Memory B cell (primary cell): ENCODE measurements around the gene BOC.

Experiments
- ATAC-seq: fragments of 150-1000 bp; cut with Tn5 transposase; 2 replicates; pipeline ENCODE4 v1.10.0; 2021; ENCODE audit warnings: low read depth, mild to moderate bottlenecking, moderate library complexity
- DNase-seq, 2 donors: peaks; one replicate each; pipeline ENCODE4 v3.0.0; 2022; ENCODE audit warnings: low spot score in 2 of 2
- H3K27ac Mint-ChIP-seq: one replicate; pipeline ENCODE4 v1.8.0; 2022; ENCODE audit warnings: mild to moderate bottlenecking, moderate library complexity, mixed read lengths
- H3K27me3 Mint-ChIP-seq: one replicate; pipeline ENCODE4 v1.8.0; 2022; ENCODE audit warnings: mixed read lengths
- H3K36me3 Mint-ChIP-seq: one replicate; pipeline ENCODE4 v1.8.0; 2022; ENCODE audit warnings: mild to moderate bottlenecking, mixed read lengths
- H3K4me1 Mint-ChIP-seq: one replicate; pipeline ENCODE4 v1.8.0; 2022; ENCODE audit warnings: mixed read lengths
- H3K4me3 Mint-ChIP-seq: one replicate; pipeline ENCODE4 v1.8.0; 2022; ENCODE audit warnings: mild to moderate bottlenecking, moderate library complexity, mixed read lengths
- H3K9me3 Mint-ChIP-seq: one replicate; pipeline ENCODE4 v1.8.0; 2022; ENCODE audit warnings: mixed read lengths

The BOC gene

DNA sequence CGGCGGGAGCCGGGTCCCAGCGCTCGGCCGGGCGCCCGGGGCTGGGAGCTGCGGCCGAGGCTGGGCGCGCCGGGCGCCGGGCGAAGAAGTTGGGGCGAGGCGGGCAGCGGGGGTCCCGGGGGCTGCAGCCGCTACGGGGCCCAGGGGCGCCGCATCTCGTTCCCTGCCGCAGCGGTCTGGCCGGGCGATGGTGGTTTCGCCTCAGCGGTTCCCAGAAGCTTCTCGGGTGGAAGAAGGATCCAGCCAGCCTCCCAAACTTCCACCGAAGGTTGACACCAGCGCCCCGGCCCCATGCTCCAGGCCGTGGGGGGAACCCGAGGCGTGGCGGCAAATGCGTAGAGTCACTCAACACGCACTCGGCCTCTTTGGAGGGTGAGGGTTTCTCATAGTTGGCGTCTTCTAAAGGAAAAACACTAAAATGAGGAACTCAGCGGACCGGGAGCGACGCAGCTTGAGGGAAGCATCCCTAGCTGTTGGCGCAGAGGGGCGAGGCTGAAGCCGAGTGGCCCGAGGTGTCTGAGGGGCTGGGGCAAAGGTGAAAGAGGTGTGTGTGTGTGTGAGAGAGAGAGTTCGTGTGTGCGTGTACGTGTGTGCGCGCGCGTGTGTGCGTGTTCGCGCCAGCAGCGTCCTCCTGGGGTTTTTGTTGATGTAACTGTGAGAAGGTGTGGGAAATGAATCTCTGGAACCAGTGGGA is 940 bp downstream of the BOC start:
- peak; percentile 52 for ATAC-seq
- H3K4me3 Mint-ChIP-seq, result peak overlapping the region; percentile 73
- H3K27ac Mint-ChIP-seq, result no peak overlapping the region
- no peaks in the 10 kb centered on the region for H3K36me3 Mint-ChIP-seq
- peak in 1 of 2 donors; percentile 32 for DNase-seq
- peaks cover 8% of the 10 kb centered on the region for H3K4me1 Mint-ChIP-seq
- H3K9me3 Mint-ChIP-seq, result no peaks in the 10 kb centered on the region
- peaks cover 22% of the 10 kb centered on the region for H3K27me3 Mint-ChIP-seq

DNA sequence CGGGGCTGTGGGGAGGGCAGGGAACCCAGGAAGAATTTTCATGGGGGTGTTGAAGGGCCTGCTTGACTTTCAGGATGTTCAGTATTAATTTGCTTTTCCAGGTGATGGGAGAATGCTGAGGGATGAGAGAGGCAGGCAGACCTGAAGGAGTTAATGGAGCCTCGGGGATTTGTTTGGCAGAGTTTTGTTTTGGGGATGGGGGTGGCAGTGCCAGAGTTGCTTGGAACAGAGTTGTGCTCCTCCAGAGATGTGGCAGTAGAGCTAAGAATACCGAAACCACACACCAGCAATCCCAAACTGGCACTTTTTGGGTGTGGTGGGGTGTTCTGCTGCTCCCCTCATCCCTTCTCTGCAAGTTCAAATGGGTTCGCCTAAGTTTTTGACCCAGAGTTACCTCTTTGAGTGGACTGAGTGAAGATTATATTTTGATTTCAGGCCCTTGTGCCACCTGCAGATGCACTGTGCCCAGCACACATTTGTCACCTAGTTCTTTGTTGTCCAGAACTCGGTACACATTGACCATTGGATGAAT is 1.6 kb downstream of the BOC start:
- no peaks in the 10 kb centered on the region for H3K36me3 Mint-ChIP-seq
- peak overlapping the region; percentile 73 for H3K4me3 Mint-ChIP-seq

DNA sequence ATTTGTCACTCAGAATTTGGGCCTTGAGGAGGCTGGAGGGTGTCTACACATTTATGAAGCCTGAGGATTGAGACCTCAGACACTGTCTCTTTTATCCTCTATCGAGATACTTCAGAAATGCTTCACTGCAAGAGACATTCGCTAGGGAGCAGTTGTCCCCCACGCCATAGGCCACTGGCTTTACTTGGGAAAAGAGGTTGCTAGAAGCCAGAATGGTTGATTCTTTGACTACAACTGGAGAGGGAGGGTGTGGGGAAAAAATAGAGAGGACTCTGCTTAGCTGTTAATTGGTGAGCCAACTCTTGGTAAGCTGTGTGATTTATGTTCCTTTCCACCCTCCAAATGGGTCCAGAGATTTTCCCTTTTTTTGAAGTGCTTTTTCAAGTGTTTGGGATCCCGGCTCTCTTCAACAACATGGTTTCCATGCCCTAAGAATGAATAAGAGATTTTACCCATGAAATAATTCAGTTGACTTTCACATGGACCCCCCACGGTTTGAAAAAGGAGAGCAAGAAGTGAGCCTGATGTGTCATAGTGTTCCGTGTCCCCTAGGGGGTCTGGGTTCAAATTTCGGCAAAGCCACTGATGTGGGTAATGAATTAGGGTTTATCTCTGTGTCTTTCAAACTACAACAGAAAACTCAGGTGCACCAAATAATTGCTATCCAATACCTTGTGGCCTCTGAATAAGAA is 2.7 kb downstream of the BOC start:
- Mint-ChIP-seq H3K27ac (no peak overlapping the region), H3K36me3 (no peaks in the 10 kb centered on the region), H3K27me3 (peaks cover 21% of the 10 kb centered on the region), H3K9me3 (no peaks in the 10 kb centered on the region), H3K4me1 (peaks cover 8% of the 10 kb centered on the region), H3K4me3 (no peak overlapping the region)
- no peak for ATAC-seq
- no peak for DNase-seq

More for the DNA sequence above, 1.6 kb downstream of the BOC start:
- ATAC-seq (no peak), DNase-seq (no peak)
- Mint-ChIP-seq H3K9me3 (no peaks in the 10 kb centered on the region), H3K27ac (no peak overlapping the region), H3K4me1 (peaks cover 8% of the 10 kb centered on the region), H3K27me3 (peaks cover 21% of the 10 kb centered on the region)

DNA sequence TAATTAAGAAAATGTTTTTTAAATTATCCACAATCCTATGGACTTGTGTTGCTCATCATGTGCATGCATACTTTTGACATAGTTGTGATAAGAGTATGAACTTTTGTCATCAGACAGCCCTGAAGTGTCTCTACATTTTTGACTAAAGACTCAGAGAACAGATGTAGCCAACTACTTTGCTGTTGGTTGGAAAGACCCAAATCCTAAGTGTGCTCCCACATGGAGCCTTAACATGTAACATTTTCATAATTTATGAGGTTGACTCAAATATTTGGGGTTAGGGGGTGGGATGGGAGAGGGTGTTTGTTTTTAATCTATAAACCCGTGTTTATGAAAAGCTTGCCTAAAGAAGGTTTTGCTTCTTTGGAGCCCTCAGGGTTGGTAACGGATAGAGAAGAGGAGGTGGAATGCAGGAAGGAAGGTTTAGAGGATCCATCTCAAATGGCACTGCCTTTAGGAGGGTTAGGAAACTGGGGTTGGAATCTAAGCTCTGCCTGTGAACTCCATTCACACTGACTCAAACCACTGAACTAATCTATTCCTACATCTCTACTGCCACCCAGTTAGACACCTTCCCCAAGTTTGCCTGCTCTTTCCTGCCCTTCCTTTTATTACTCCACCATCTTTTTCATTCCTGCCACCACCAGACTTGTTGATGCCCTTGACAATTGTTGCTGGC is 3.7 kb downstream of the BOC start:
- ATAC-seq, result no peak
- no peak for DNase-seq
- H3K4me3 Mint-ChIP-seq, result no peak overlapping the region
- peaks cover 17% of the 10 kb centered on the region for H3K27me3 Mint-ChIP-seq
- peaks cover 8% of the 10 kb centered on the region for H3K4me1 Mint-ChIP-seq
- no peaks in the 10 kb centered on the region for H3K36me3 Mint-ChIP-seq
- H3K9me3 Mint-ChIP-seq, result no peaks in the 10 kb centered on the region
- H3K27ac Mint-ChIP-seq, result no peak overlapping the region

DNA sequence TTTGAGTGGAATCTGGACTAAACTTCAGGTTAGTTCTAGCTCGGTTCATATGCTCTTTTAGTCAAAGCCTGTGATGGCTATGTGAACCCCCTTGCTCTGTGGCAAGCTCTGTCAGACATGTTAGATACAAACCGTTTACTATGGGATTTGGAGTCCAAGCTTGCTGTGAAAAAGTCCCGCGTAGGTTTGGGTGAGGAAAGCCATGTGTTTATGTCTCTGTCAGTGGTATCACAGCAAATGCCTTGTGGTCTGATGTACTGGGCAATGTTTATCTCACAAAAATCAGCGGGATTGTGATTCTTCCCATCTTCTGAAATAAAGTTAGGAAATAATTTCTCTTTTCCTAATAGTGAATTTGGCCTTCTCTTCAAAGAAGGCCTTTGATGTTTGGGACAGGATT is 5.0 kb downstream of the BOC start:
- Mint-ChIP-seq H3K27me3 (peaks cover 14% of the 10 kb centered on the region), H3K4me1 (peaks cover 4% of the 10 kb centered on the region), H3K27ac (no peak overlapping the region), H3K4me3 (no peak overlapping the region), H3K9me3 (no peaks in the 10 kb centered on the region), H3K36me3 (no peaks in the 10 kb centered on the region)
- no peak for ATAC-seq
- no peak for DNase-seq

DNA sequence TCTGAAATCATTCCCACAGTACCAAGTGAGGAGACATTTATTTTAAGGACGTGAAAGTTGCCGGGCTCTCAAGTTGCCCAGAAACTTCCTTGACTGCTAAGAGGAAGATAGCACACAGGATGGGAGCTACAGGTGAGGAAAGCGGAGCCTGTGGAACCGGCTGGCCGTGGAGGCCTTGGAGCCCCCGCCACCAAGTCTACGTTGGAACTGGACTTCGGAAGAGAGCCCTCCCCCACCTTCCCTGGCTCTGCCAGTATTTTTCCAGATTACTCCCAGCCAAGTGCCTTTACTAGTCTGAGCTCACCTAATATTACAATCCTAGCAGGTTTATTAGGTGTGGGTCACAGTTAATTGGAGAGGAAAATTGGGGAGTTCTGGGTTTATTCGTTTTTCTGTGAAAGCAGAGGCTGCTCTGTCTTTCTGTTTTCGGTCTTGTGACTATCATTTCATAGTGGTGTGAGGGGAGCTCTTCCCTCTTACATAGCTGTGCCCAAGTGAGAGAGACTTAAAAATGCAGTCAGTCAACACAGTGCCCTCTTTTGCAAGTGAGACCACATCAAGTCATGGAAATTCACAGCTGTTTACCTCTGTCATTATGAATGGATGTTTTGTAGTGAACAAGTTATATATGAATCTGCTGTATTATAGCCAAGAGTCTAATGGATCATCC is 6.8 kb downstream of the BOC start:
- Mint-ChIP-seq H3K27me3 (peaks cover 11% of the 10 kb centered on the region), H3K9me3 (no peaks in the 10 kb centered on the region), H3K4me3 (no peak overlapping the region), H3K4me1 (no peaks in the 10 kb centered on the region), H3K36me3 (no peaks in the 10 kb centered on the region), H3K27ac (no peak overlapping the region)
- DNase-seq (no peak), ATAC-seq (no peak)

DNA sequence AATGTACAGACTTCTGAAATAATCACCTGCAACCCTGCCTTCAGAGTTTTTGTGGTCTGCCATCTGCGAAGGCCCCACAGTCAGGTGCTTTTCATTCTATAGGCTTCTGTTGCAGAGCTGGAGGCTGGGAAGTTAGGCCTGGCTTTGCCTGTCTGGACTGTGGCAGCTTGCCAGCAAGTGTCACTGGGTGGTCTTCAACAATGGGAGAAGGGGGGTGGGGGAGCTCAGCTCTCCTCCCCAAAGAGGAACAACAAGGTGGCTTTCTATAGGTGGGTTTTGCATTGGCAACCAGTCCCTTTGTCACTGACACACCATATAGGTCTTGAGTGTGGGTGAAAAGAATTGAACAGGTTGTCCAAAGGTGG is 7.3 kb downstream of the BOC start:
- peaks cover 11% of the 10 kb centered on the region for H3K27me3 Mint-ChIP-seq
- H3K9me3 Mint-ChIP-seq, result no peaks in the 10 kb centered on the region
- no peaks in the 10 kb centered on the region for H3K36me3 Mint-ChIP-seq
- no peak overlapping the region for H3K27ac Mint-ChIP-seq
- H3K4me1 Mint-ChIP-seq, result peaks cover 1% of the 10 kb centered on the region
- DNase-seq, result no peak
- no peak for ATAC-seq
- H3K4me3 Mint-ChIP-seq, result no peak overlapping the region

DNA sequence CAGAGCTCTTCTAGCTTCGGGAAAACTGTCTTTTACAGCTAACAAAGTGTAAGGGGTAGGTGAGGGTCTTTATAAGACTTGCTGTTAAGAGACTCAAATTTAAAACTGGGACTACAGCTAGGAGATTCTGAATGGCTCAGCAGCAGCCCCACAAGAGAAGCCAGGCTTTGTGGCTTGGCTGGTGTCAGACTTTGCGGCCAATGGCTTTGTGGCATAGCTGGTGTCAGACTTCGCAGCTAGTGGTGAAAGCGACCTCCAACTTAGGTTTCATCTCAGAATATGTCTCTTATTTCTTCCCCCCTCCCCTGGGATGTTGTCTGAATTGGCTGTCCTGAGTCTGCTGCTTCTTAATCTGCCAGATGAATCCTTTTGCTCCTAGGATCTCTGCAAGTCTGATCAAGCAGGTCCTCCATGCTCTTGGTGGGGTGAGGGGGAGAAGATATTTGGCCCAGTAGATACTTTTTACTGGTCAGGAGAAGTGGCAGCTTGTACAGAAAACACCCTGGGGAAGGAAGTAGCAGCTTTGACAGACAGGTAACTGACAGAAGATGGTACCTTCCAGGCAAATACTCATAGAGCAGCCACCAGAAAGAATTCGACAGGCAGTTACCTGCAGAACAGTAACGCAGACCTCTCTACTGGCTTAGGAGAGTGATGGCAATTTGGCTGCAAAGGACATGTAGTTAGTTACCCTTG is 8.4 kb downstream of the BOC start:
- peaks cover 9% of the 10 kb centered on the region for H3K27me3 Mint-ChIP-seq
- H3K27ac Mint-ChIP-seq, result no peak overlapping the region
- no peak for ATAC-seq

DNA sequence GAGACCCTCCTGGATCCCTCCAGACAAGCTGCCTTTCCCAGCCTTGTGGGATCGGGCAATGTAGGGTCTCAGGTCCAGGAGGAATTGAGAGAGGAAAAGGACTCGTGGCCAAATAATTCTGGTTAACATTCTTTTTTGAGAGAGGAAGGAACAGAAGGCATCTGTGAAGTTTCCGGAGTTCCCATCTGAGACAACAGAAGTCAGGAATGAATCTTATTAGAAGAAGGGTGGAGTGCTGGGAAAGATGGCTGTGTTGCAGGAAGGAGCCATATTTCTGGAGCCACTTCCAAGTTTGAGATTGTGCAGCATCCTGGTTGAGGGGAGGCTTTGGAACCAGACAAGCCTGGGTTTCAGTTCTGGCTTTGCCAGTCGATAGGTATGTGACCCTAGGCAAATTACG is 9.4 kb downstream of the BOC start:
- no peaks in the 10 kb centered on the region for H3K9me3 Mint-ChIP-seq
- peaks cover 8% of the 10 kb centered on the region for H3K4me1 Mint-ChIP-seq
- no peak for ATAC-seq
- no peak overlapping the region for H3K4me3 Mint-ChIP-seq
- H3K27me3 Mint-ChIP-seq, result peaks cover 6% of the 10 kb centered on the region
- no peaks in the 10 kb centered on the region for H3K36me3 Mint-ChIP-seq
- H3K27ac Mint-ChIP-seq, result no peak overlapping the region
- DNase-seq, result no peak

More for the DNA sequence above, 8.4 kb downstream of the BOC start:
- DNase-seq, result no peak
- Mint-ChIP-seq H3K36me3 (no peaks in the 10 kb centered on the region), H3K4me3 (no peak overlapping the region), H3K9me3 (no peaks in the 10 kb centered on the region), H3K4me1 (peaks cover 8% of the 10 kb centered on the region)

DNA sequence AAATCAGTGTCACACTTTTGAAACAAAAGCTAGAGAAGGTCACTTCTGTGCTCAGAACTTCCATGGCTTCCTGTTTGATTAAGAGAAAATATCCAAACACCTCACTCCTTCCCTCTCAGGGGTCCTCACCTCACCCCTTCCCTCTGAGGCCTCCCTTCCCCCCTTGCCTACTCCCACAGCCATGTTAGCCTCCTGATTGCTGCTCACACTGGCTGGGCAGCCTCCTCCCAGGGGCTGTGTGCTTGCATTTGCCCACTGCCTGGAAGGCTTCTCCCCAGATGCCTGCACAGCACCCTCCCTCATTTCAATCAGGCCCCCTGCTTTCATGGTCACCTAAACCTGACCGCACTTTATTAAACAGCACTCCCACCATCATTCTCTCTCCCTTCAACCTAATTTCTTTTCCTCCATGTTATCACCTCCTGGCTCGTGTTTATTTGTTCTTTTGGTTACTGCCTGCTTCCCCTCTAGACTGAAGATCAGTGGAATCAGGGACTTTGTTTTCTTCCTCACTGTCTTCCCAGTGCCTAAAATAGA is 10.4 kb downstream of the BOC start:
- ATAC-seq, result no peak
- H3K27ac Mint-ChIP-seq, result no peak overlapping the region
- peaks cover 8% of the 10 kb centered on the region for H3K4me1 Mint-ChIP-seq
- no peak overlapping the region for H3K4me3 Mint-ChIP-seq
- no peak for DNase-seq
- no peaks in the 10 kb centered on the region for H3K36me3 Mint-ChIP-seq
- H3K9me3 Mint-ChIP-seq, result no peaks in the 10 kb centered on the region
- peaks cover 6% of the 10 kb centered on the region for H3K27me3 Mint-ChIP-seq

DNA sequence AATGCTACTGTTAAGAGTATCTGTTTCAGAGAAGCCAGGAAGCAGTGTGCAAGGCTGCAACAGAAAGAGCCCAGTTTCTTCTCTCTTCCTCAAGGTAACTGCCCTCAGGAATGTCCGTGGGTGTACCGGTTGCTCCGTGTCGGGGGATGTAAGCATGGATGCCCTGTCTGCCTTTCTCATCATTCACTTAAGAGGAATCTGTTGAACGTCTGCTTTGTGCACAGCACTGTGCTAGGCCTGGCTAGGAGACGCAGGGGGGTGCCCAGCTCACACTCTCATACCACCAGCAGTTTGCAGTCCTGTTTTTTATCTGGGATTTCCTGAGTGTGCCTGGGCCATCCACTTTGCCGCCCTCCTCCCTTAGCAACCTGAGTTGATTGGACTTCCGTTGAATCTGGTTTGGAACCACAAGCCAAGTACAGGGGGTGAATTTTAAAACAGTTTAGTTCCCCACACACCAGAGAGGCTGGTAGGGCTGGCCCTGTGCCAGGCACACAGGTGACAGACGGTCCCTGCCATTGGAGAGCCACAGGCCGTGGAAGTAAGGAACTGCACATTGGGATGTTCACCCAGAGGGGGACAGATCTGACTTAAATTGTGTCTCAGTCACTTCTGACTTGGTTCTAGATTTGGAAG is 11.2 kb downstream of the BOC start:
- H3K27ac Mint-ChIP-seq, result no peak overlapping the region
- H3K36me3 Mint-ChIP-seq, result no peaks in the 10 kb centered on the region
- no peak for DNase-seq
- H3K27me3 Mint-ChIP-seq, result peaks cover 6% of the 10 kb centered on the region
- no peaks in the 10 kb centered on the region for H3K9me3 Mint-ChIP-seq
- H3K4me1 Mint-ChIP-seq, result peaks cover 8% of the 10 kb centered on the region
- H3K4me3 Mint-ChIP-seq, result no peak overlapping the region
- ATAC-seq, result no peak

DNA sequence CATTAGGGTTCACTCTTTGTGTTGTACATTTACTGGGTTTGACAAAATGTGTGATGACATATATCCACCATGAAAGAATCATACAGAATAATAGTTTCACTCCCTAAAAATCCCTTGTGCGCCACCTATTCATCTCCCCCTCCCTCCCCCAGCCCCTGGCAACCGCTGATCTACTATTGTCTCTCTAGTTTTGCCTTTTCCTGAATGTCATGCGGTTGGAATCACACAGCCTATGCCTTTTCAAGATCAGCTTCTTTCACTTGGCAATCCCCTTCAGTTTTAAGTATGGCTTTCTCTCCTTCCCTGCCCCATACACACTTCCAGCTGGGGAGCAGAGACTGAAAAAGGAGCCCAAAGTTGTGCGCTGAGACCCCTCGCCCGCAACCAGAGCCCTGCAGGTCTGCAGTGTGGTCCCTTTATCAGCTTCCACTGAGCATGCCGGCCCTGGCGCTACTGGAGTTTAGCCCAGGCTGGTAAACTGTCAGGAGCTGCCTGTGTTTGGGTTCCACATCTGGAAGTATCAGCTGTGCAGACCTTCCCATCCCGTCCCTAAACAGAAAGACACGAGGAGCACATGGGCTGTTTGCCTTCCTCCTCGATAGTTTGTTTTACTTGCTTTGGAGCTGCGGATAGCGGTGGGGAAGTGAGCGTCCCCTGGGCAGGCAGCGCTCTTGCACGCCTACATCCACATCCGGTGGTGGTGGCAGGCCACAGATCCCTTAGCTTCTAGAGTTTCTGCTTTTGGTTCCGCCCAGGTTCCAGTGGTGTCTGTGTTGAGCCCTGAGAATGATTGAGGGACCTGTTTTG is 12.3 kb downstream of the BOC start:
- DNase-seq (no peak), ATAC-seq (peak; percentile 86)
- Mint-ChIP-seq H3K27ac (no peak overlapping the region), H3K4me1 (peaks cover 8% of the 10 kb centered on the region), H3K36me3 (no peaks in the 10 kb centered on the region), H3K27me3 (peaks cover 5% of the 10 kb centered on the region), H3K9me3 (no peaks in the 10 kb centered on the region), H3K4me3 (peak overlapping the region; percentile 27)
